Measurements from ENCODE around the gene GOSR2.
A peak's percentile ranks its signal among the peaks of the same experiment; 100 is the strongest.

The GOSR2 gene

DNA sequence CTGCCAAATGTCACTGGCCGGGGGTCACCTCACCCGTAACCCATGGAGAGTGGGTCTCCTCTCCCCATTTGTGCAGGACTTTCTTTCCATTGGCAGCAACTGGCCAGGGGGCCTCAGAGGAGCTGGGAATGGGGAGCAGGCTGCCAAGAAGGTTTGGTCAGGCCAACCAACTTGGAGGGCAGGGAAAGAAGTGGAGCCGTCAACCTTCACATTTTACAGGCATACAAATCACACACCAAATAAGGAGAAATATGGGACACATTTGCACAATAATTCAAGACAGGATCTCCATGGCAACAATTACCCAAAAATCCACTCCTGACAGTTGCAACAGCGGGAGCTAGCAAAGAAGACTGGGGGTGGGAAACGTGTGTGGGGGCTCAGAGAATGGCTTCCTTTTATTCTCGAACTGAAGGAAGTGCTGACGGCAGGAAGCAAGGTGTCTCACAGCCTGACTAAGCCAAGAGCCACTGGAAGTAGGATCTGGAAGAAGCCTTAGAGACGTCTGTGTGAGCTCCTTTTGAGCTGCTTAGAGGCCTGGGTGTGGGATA is 35.2 kb downstream of the GOSR2 start:
- H3K4me3 ChIP-seq (ENCODE audit: low read length): no peak overlapping the region
- TF ChIP-seq, protein P1, sequence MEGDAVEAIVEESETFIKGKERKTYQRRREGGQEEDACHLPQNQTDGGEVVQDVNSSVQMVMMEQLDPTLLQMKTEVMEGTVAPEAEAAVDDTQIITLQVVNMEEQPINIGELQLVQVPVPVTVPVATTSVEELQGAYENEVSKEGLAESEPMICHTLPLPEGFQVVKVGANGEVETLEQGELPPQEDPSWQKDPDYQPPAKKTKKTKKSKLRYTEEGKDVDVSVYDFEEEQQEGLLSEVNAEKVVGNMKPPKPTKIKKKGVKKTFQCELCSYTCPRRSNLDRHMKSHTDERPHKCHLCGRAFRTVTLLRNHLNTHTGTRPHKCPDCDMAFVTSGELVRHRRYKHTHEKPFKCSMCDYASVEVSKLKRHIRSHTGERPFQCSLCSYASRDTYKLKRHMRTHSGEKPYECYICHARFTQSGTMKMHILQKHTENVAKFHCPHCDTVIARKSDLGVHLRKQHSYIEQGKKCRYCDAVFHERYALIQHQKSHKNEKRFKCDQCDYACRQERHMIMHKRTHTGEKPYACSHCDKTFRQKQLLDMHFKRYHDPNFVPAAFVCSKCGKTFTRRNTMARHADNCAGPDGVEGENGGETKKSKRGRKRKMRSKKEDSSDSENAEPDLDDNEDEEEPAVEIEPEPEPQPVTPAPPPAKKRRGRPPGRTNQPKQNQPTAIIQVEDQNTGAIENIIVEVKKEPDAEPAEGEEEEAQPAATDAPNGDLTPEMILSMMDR (IDR thresholded peaks at IDR 0.05; ENCODE audit: insufficient read depth, low read depth, low read length, missing control alignments): no peak
- no peak for DNase-seq (ENCODE audit: low read depth)

DNA sequence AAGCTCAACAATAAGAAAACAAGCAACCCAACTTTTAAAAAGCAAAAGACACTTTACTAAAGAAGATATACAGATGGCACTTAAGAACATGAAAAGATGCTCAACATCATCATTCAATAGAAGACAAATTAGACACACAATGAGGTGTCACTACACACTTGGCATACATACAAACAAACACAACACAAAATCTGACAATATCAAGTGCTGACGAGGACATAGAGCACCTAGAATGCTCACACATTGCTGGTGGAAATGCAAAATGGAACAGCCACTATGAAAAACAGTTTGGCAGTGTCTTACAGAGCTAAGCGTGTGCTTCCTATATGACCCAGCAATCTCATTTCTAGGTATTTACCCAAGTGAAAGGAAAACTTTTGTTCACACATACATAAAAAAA is 37.2 kb downstream of the GOSR2 start:
- no peak for DNase-seq (ENCODE audit: low read depth)
- TF ChIP-seq, protein P1 (IDR thresholded peaks at IDR 0.05; ENCODE audit: insufficient read depth, low read depth, low read length, missing control alignments): no peak
- H3K4me3 ChIP-seq (ENCODE audit: low read length): no peak overlapping the region

DNA sequence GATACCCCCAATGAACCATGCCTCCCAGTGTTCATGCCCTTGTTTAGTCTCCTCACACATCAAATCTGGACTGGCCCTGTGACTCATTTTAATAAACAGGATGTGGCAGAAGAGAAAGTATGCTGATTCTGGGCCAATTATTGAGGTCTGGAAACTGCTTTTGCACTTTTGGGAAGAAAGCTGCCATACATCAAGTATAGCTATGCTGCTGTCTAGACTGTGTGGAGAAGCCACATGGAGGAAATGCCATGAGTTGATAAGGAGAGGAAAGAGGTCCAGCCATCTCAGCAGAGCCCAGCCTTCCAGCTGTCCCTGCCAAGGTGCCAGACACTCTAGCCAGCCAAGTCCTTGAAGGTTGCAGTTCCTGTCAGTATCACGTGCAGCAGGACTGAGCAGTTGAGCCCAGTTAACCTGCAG is 39.4 kb downstream of the GOSR2 start:
- DNase-seq (ENCODE audit: low read depth): peak; percentile 23

DNA sequence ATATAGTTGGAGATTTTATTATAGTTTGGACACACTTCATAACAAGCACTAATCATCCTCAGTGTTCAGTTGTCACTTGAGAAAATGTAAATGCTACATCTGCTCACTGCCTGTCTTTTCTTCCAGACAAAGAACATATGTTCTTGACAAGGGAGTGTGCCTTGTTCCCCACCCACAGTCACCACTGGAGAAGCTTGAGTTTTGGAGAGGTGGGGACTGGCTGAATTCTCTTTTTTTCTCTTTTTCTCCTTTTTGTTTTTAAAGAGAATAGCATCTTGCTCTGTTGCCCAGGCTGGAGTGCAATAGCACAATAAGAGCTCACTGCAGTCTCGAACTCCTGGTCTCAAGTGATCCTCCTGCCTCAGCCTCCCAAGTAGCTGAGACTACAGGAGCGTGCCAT is 40.6 kb downstream of the GOSR2 start:
- DNase-seq (ENCODE audit: low read depth): no peak
- H3K4me3 ChIP-seq (ENCODE audit: low read length): no peak overlapping the region
- TF ChIP-seq, protein P1 (IDR thresholded peaks at IDR 0.05; ENCODE audit: insufficient read depth, low read depth, low read length, missing control alignments): no peak

More for the DNA sequence above, 39.4 kb downstream of the GOSR2 start:
- H3K4me3 ChIP-seq (ENCODE audit: low read length): no peak overlapping the region
- TF ChIP-seq, protein P1 (IDR thresholded peaks at IDR 0.05; ENCODE audit: insufficient read depth, low read depth, low read length, missing control alignments): no peak

DNA sequence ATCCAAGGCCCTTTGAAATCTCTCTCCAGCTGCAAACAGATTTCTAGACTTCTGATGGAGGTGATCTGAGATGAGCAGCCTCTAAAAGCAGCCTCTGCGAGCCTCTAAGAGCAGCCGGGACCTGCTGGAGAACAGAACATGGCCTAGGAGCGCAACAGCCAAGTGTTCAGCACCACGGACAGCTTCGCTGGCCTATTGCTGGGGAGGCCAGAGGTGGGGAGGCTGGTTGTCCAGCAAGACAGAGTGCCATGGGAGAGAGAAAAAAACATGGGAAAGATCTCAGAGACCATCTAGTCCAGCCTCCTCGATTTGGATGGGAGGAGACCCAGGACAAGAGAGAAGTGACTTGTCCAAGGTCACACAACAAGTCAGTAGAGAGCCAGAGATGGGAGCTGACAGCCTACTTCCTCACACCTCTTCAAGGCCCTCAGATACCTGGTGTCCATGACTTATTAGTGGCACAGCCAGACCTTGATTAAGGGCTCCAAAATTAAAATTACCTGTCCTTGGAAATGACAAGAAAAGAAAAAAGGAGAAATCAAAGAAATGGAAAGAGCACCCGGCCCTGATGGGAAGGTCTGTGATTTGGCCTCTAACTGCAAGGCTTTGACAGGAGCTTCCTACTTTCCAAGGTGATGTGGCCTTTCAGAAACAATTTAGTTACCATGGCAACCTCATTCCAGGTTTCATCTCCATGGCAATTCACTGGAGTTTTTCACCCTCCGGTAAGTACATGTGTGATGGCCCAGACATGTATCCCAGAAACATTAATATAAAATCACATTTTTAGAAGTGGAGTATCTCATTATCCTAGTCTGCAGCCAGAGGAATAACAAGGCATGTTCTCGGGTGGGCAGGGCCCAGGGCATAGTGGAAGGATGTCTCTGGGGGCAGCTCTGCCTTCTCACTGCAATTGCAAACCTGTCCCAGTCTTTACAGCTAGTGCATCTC is 41.6 kb downstream of the GOSR2 start:
- DNase-seq (ENCODE audit: low read depth): peak; percentile 50
- no peak overlapping the region for H3K4me3 ChIP-seq (ENCODE audit: low read length)
- TF ChIP-seq, protein P1 (IDR thresholded peaks at IDR 0.05; ENCODE audit: insufficient read depth, low read depth, low read length, missing control alignments): no peak

DNA sequence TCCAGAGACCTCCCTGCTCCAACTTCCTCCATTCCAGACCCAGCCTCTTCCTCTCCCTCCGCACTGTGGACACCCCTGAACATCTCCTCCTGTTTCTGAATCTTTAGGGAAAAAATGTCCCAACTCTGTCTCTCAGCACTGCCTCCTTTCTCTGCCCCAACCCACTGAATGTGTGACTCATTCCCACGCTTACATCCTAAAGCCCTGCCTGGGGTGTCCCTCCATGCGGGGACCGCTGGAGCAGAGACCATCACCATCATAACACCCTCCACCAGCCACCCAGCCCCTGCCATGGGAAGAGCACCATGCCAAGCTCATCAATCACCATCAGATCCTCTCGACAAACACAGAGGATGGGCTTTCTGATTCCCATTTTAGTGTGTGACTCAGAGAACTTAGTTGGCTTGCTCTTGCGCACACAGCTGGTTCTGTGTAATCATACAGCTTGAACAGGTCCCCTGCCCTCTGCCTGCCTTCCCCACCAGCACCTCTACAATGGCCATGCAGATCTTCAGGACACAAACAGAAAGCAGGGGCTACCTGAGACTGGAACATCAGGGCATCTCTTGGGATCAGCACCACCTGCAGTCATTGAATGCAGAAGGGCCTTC is 45.4 kb downstream of the GOSR2 start:
- H3K4me3 ChIP-seq (ENCODE audit: low read length): no peak overlapping the region
- TF ChIP-seq, protein P1 (IDR thresholded peaks at IDR 0.05; ENCODE audit: insufficient read depth, low read depth, low read length, missing control alignments): no peak
- no peak for DNase-seq (ENCODE audit: low read depth)

All from epithelial cell of esophagus (primary cell).